PC-3 (cell line): Measurements from ENCODE around the gene DHRS4. TPM values are rescaled to one million over a fixed set of nuclear protein-coding genes. Genes with fewer than 3 reads are reported as not detected.
A peak's percentile ranks its signal among the peaks of the same experiment; 100 is the strongest.
"Not testable (repeated sequence)": the region's sequence is repeated elsewhere in the genome, so short reads cannot be mapped to it uniquely, and the experiment has no call there.

ENCODE experiments used
- ATAC-seq: fragments of 200-7000 bp; cut with Tn5 transposase; 2 replicates; pipeline ENCODE4 v1.9.1; 2020; ENCODE audit warnings: mild to moderate bottlenecking, moderate library complexity
- BruUV-seq: library from RNA; stranded (reverse); fragments of 400-500 nt; replicated peaks from 2 replicates; lab custom pipeline; 2021; lab: Mats Ljungman, UMichigan
- CTCF ChIA-PET: fragments of 300-600 bp; sonication (Branson Sonifier 250); formaldehyde crosslinking; loops from one replicate; lab custom pipeline; 2022; ENCODE audit warnings: antibody characterized with exemption; lab: Charles Lee
- POLR2A ChIA-PET: fragments of 300-600 bp; sonication (Branson Sonifier 250); formaldehyde crosslinking; loops from one replicate; lab custom pipeline; 2022; ENCODE audit warnings: antibody characterized with exemption; ENCODE audit not compliant: unreplicated experiment; lab: Charles Lee
- DNase-seq: peaks from one replicate; pipeline ENCODE4 v3.0.0-alpha.2; 2015
- H2AFZ ChIP-seq: fragments of 300-600 bp; sonication (generic); 2 replicates; pipeline ENCODE4 v1.6.0; 2016; ENCODE audit warnings: antibody characterized with exemption, low read length
- H3F3A ChIP-seq: fragments of 300-600 bp; sonication (generic); one replicate; pipeline ENCODE4 v1.6.0; 2017; ENCODE audit warnings: antibody characterized with exemption, low read length, control low read depth, mild to moderate bottlenecking; ENCODE audit not compliant: unreplicated experiment
- H3K27ac ChIP-seq: fragments of 300-600 bp; sonication (generic); 2 replicates; pipeline ENCODE4 v1.5.1; 2016; ENCODE audit warnings: mild to moderate bottlenecking, low read length
- H3K27me3 ChIP-seq: fragments of 300-600 bp; sonication (generic); 2 replicates; pipeline ENCODE4 v1.6.1; 2016; ENCODE audit warnings: low read length, mixed read lengths
- H3K36me3 ChIP-seq: fragments of 300-600 bp; sonication (generic); 2 replicates; pipeline ENCODE4 v1.6.1; 2016; ENCODE audit warnings: low read depth, mixed run types, low read length, mixed read lengths
- H3K4me1 ChIP-seq: fragments of 300-600 bp; sonication (generic); 2 replicates; pipeline ENCODE4 v1.5.1; 2016; ENCODE audit warnings: low read length; ENCODE audit not compliant: insufficient read depth
- H3K4me2 ChIP-seq: fragments of 300-600 bp; sonication (generic); 2 replicates; pipeline ENCODE4 v1.6.0; 2016; ENCODE audit warnings: low read length
- H3K4me3 ChIP-seq: fragments of 300-600 bp; sonication (generic); 2 replicates; pipeline ENCODE4 v1.5.1; 2016; ENCODE audit warnings: mild to moderate bottlenecking, low read length, mixed read lengths
- H3K79me2 ChIP-seq: fragments of 300-600 bp; sonication (generic); 2 replicates; pipeline ENCODE4 v1.6.1; 2017; ENCODE audit warnings: low read length, mixed read lengths
- H3K9ac ChIP-seq: fragments of 300-600 bp; sonication (generic); 2 replicates; pipeline ENCODE4 v1.6.0; 2016; ENCODE audit warnings: mild to moderate bottlenecking, low read length
- H3K9me2 ChIP-seq: fragments of 300-600 bp; sonication (generic); replicated peaks from 2 replicates; pipeline ENCODE4 v1.6.1; 2016; ENCODE audit warnings: mixed run types, low read length, mixed read lengths
- H3K9me3 ChIP-seq: fragments of 300-600 bp; sonication (generic); 2 replicates; pipeline ENCODE4 v1.6.1; 2016; ENCODE audit warnings: low read length, mixed read lengths
- H4K20me1 ChIP-seq: fragments of 300-600 bp; sonication (generic); 2 replicates; pipeline ENCODE4 v1.6.1; 2016; ENCODE audit warnings: low read length, mixed read lengths
- intact Hi-C: fragments of 100-400 bp; cut with micrococcal nuclease; formaldehyde crosslinking; loops from 2 replicates; pipeline ENCODE4 v1.9.0; 2023
- total RNA-seq: library from RNA; depleted of rRNA; stranded (reverse); fragments of >200 nt; gene quantifications from 2 replicates; pipeline ENCODE4 v1.2.3, GENCODE V29; 2014

The DHRS4 gene
- total RNA-seq, 1 experiment from 2014 or later: 108 TPM

DNA sequence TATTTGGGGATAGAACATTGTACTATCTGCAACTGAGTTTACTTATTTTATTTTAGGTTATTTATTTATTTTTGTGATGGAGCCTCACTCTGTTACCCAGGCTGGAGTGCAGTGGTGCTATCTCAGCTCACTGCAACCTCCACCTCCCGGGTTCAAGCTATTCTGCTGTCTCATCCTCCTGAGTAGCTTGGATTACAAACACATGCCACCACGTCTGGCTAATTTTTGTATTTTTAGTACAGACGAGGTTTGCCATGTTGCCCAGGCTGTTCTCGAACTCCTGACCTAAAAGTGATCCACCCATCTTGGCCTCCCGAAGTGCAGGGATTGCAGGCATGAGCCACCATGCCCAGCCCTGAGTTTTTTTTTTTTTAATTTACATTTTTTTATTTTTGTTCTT, 46.1 kb downstream of the DHRS4 start:
- DNase-seq, H3K4me3 ChIP-seq, H2AFZ ChIP-seq, H3K79me2 ChIP-seq, H3K27ac ChIP-seq, H3K9me3 ChIP-seq, H3K27me3 ChIP-seq, H3K4me1 ChIP-seq, H3K36me3 ChIP-seq, POLR2A ChIA-PET, H4K20me1 ChIP-seq, H3K4me2 ChIP-seq, H3K9me2 ChIP-seq, intact Hi-C loops, ATAC-seq, H3K9ac ChIP-seq, H3F3A ChIP-seq, BruUV-seq, CTCF ChIA-PET: not testable (repeated sequence)

DNA sequence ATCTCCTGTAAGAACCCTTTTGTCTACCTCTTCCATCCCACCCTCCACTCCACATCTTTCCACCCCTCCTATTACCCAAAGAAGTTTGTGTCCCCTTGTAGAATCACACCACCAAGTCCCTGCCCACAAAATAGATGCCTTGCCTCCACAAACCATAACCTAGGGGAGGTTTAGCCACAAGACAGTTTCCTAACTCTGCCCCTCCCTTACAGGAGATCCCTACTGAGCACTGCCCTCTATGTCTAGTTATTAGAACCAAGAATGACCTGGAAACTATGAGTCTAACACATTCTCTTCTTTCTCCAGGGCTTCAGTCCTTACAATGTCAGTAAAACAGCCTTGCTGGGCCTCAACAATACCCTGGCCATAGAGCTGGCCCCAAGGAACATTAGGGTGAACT, 47.5 kb downstream of the DHRS4 start:
- H3K9me2 ChIP-seq, H3K79me2 ChIP-seq, H3K27ac ChIP-seq, BruUV-seq, H3K4me3 ChIP-seq, H3K4me2 ChIP-seq, intact Hi-C loops, DNase-seq, H3K9me3 ChIP-seq, H3F3A ChIP-seq, H3K9ac ChIP-seq, ATAC-seq, H4K20me1 ChIP-seq, CTCF ChIA-PET, H3K36me3 ChIP-seq, H3K27me3 ChIP-seq, H3K4me1 ChIP-seq, POLR2A ChIA-PET, H2AFZ ChIP-seq: not testable (repeated sequence)

DNA sequence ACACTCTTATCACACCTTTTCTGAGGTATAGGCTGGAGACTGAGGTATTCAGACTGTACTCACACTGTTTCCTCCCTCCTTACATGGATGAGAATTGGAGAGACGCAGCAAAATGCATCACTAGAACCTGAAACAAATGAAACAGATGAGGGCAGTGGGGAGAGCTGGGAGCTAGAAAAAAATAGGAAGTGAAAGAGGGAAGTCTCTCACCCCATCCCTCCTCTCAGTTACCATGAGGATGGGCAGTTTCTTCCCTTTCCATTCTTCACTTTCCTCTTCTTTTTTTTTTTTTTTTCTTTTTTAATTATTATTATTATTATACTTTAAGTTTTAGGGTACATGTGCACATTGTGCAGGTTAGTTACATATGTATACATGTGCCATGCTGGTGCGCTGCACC, 48.1 kb downstream of the DHRS4 start:
- intact Hi-C loops: not testable (repeated sequence)

DNA sequence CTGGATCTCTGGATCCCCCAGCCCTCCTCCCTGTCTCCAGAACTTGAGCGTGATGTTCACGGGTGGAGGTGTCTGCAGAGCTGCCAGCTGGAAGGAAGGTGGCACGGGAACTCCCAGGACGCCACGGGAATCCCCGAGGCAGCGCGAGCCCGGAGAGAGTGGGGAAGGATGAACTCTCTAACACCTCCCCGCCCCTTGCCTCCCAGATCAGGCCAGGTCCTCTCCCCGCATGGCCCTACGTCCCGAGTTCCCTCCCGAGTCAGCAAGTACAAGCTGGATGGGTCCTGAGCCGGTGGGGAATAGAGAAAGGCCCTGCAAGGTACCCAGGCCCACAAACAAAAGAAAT, 52.9 kb downstream of the DHRS4 start:
- H3K9me2 ChIP-seq, H3K9me3 ChIP-seq, H4K20me1 ChIP-seq, intact Hi-C loops, H3K4me1 ChIP-seq, H3K36me3 ChIP-seq, CTCF ChIA-PET, H3K27me3 ChIP-seq, POLR2A ChIA-PET, H3K79me2 ChIP-seq, DNase-seq, H3K27ac ChIP-seq, H3F3A ChIP-seq: not testable (repeated sequence)
- TSS peak; percentile 76 for BruUV-seq
- Histone ChIP-seq H3K4me2 (peak overlapping the region; percentile 86), H2AFZ (peak overlapping the region; percentile 82), H3K4me3 (peak overlapping the region; percentile 70), H3K9ac (peak overlapping the region; percentile 62; the same call in 1 of the 2 replicates)
- ATAC-seq: peak; percentile 45

More for the DNA sequence above, 48.1 kb downstream of the DHRS4 start:
- H3K27ac ChIP-seq, DNase-seq, H3K4me3 ChIP-seq, H2AFZ ChIP-seq, H3F3A ChIP-seq, H3K4me1 ChIP-seq, POLR2A ChIA-PET, H3K9me3 ChIP-seq, H3K4me2 ChIP-seq, H3K36me3 ChIP-seq, BruUV-seq, H4K20me1 ChIP-seq, H3K9ac ChIP-seq, ATAC-seq, H3K79me2 ChIP-seq, CTCF ChIA-PET, H3K9me2 ChIP-seq, H3K27me3 ChIP-seq: not testable (repeated sequence)

DNA sequence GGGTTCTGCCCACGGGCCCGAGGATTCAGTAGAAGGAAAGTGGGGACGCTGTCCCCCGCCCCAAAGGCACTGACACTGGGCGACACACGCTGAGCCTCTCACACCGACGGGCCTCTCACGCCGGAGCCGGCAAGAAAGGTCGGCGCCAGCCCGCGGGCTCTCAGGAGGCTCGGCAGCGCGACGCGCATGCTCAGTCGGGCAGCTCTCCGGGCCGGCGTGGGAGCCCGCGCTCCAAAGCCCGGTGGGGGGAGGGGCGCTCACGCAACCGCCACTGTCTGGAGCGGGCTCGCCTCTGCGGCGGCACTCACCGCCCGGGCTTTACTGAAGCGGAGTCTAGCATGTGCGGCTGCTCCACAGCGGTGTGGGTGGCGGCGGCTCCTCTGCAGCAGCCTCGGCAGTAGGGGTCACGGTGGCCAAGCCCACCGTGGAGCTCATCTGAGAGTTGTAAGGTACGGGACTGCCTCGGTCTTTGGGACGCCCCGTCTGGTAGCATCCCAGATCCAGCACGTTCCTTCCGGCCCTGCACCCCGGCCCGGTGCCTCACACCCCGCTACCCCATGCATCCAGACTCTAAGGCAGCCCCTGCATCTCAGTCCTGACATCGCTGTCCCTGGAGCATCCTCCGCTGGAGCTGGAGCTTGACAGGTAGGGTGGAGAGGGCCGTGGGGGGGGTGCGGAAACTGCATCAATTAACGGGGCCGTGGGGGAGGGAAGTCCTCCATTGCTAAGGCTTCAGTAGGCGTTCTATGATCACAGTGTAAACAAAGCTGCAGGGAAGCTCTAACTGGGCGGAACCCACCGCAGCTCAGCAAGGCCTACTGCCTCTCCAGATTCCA, 53.5 kb downstream of the DHRS4 start:
- H3K4me3 ChIP-seq: peak overlapping the region; percentile 70
- H3K27ac ChIP-seq, BruUV-seq, H3K9me3 ChIP-seq, H3K79me2 ChIP-seq, H4K20me1 ChIP-seq, H3K27me3 ChIP-seq, H3K4me1 ChIP-seq, H3K36me3 ChIP-seq, H3F3A ChIP-seq, intact Hi-C loops, POLR2A ChIA-PET, H3K9me2 ChIP-seq: not testable (repeated sequence)
- CTCF ChIA-PET: interaction anchor here (0.7 kb wide), 1 partner anchor 798 kb away, joined by 3 read pairs; no protein-coding TSS in a partner anchor
- H3K9ac ChIP-seq: peak overlapping the region; percentile 62
- DNase-seq: peak; percentile 32
- H3K4me2 ChIP-seq: peak overlapping the region; percentile 86
- ATAC-seq: peak; percentile 89
- peak overlapping the region; percentile 82 for H2AFZ ChIP-seq
